ENCODE data around the gene CES1.
"Not testable (repeated sequence)": the region's sequence is repeated elsewhere in the genome, so short reads cannot be mapped to it uniquely, and the experiment has no call there.

CES1 gene

DNA sequence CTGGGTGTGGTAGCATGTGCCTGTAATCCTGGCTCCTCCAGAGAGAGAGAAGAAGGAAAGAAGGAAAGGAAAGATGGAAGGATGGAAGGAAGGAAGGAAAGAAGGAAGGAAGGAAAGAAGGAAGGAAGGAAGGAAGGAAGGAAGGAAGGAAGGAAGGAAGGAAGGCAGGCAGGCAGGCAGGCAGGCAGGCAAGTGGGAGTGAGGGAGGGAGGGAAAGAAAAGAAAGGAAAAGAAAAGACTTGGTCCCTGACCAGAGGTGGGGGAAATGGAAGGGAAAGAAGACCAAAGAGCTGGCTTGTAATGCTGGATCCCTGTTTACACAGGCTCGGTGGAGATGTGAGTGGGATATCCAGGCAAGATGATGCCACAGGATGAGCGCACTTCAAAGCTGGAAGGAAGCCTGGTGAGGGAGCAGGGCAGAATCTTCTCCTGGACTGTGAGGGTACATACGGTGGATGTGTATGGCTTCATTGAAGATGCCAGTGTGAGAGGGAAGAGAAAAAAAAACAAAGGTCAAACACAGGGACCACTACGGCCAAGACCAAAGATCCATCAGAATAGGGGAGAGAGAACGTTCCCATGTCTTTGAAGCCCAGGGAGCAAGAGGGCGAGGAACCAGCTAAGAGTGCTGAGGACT, 2.1 kb downstream of the CES1 start:
- no peak for DNase-seq (ENCODE audit: low read depth, low spot score)

DNA sequence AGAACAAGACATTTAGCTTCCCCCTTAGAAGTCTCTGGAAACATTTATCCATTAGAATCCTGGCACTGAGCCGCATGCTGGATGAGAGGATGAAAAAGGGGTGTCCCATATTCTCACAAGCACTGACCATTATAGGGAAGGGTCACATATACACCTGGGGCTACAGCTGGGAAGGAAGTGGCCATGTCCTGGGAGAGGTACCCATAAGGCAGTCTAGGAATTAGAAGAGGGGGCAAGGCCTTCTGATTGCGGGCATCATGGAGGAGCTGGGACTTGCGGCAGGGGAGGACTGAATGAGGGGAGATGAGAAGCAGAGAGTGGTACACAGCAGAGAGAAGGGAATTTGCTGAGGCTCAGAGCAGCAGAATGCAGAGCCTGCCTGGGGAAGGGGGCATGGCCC, 3.7 kb downstream of the CES1 start:
- not testable (repeated sequence) for DNase-seq (ENCODE audit: low read depth, low spot score)

DNA sequence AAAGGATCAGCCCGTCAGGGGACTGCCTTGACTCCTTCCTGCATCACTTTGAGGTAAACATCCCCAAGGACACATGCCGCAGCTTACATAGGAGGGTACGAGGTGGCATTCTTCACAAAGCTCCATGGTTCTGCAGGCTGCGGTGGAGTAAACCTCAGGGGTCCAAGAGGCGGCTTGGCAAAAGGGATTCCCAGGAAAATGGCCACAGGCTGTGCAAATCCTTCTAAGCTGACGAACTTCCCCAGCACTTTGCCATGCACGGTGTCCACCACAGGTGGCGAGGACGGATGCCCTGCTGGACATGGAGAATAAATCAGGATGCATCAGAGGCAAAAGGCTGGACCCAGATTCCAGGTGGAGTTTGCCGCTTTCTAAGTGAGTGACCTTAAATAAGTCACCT, 4.2 kb downstream of the CES1 start:
- DNase-seq (ENCODE audit: low read depth, low spot score): no peak

DNA sequence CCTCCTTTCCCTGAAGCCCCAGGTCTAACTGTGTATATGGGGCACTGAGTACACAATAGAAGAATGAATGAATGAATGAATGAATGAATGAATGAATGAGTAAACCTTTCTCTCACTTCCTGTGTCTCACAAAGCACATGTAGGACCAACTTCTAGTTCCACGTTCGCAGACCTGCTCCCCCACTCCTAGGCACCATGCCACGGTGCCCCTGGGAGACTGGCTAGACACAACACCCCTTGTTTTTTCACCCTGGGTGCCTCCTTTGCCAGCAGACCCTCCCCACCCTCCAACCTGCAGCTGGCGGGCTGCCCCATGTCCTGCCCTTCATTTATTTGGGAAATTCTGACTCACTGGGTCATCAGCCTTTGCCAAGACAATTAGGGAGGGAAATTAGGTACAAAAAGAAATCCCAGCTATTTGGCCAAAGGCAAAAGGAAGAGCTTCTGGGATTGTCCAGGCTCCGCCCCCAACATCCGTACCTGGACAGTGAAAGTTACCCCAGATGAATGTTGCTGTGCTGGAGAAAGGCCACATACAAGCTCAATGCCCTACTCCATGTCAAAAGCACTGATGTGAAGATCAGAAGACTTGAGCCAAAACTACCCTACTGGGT, 7.7 kb downstream of the CES1 start:
- no peak for DNase-seq (ENCODE audit: low read depth, low spot score)

DNA sequence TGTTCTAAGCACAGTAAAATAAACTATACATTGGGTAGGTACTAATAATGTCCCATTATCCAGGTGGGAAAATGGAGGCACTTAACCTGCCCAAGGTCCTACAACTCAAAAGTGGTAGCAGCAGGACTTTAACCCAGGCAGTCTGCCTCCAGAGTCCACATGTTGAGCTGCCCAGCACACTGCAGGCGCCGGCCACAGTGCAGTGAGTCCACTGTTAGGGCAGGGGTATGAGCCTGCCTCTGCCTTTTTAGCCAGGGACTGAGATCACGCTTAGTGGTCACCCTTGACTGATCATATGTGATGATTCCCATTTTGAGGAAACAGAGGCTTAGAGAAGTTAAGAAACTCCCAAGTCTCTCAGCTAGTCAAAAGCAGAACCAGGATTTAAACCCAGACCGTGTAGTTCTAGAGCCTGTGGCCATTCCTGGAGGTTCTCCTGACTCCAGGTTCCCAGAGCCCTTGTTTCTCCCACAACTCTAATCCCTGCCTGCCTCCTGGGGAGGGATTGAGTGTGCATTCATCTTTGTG, 8.4 kb downstream of the CES1 start:
- no peak for DNase-seq (ENCODE audit: low read depth, low spot score)

DNA sequence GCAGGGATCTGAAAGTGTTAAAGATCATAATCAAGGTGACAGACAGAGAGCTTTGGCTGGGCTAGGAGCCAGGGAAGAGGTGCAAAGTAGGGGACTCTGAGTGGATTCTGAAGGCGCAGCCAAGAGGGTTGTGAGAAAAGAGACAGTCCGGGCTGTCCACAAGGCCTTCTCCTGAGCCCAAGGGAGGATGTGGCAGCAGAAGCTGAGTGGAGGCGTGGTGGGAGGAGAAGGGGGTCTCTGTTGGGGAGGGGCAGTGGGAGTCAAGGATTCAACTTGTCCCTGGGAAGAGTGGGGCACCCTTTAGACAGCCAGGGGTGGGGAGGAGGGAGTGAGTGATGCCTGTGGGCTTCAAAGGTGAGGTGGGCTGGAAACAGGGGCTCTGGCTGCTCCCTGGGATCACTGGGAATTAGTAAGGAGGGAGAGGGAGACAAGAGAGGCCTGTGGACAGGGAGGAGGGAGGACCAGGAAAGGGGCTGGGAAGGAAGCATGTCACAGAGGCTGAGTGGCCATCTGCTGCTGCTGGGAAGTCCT, 10.6 kb downstream of the CES1 start:
- DNase-seq (ENCODE audit: low read depth, low spot score): no peak

DNA sequence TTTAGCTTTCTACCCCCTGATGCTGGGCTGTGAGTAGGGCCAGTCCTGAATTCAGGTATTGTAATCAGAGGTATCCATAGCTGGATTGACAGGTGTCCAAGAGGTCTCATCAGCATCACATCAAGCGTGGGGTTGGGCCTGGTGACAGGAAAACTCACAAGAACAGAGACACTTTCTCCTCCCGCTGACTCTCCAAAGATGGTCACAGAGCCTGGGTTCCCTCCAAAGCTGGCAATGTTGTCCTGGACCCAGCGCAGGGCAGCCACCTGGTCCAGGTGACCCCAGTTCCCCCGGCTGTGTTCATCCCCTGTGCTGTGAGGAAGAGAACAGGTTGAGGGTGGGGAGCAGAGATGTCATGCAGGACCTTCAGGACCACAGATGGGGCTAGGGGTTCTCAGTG, 11.7 kb downstream of the CES1 start:
- no peak for DNase-seq (ENCODE audit: low read depth, low spot score)

DNA sequence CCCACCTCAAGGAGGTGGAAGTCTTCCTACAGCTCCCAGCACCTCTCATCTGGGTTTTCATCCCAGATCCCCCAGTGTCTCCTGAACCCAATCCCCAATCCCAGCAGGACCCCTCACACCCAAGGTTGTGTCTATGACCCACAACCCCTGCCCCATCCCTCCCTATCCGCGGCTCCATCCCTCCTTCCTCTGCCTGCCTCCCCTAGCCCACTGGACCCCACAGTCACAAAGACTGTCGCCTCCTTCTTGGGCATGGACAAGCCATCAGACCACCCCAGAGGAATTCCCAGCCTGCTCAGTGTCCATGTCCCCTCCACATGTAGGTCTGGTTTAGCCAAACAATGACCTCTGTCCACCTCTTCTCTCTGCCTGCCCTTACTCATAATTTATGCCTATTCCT, 12.3 kb downstream of the CES1 start:
- no peak for DNase-seq (ENCODE audit: low read depth, low spot score)

DNA sequence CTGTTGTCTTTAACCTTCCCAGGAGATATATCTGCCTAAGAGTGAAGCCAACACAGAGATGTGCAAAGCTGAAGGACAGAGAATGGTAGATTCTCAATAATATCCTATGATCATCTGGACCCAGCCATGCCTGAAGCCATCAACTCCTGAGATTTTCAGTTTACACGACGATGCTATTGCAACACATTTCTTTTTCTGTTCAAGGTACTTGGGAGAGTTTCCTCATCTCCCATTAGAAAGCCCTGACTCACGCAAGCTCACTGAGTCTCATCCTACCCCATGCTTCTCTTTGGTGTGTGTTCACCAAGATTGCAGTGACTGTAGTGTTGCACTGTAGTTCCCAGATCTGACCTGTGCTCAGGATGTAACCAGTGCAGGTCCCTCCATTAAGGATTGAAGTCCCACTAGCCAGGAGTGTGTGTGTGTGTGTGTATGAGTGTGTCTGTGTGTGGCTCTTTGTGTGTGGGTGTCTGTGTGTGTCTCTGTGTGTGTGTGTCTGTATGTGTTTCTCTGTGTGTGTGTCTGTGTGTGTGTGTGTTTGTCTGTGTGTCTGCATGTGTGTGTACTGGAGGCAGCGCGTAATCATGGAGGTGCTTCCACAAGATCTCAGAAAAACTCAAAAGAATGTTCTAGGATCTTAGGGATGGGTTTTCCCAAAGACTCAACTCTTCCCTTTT, 15.5 kb downstream of the CES1 start:
- DNase-seq (ENCODE audit: low read depth, low spot score): no peak

DNA sequence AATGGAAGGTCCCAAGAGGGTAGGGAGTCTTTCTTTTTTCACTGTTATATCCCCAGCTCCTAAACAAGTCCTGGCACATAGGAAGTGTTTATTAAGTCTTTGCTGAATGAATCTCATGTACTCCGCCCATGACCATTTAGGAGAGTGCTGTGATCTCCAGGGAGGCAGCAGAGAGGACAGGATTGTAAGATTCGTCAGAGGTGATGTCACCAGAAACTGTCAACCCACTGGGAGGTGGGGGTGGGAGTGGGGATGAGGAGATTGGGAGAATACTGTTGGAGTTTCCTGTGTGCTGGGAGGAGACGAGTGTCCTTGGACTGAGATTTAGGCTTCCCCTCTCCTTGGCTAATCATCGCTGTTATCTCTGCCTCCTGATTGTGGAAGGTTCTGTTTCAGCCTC, 16.7 kb downstream of the CES1 start:
- DNase-seq (ENCODE audit: low read depth, low spot score): not testable (repeated sequence)

DNA sequence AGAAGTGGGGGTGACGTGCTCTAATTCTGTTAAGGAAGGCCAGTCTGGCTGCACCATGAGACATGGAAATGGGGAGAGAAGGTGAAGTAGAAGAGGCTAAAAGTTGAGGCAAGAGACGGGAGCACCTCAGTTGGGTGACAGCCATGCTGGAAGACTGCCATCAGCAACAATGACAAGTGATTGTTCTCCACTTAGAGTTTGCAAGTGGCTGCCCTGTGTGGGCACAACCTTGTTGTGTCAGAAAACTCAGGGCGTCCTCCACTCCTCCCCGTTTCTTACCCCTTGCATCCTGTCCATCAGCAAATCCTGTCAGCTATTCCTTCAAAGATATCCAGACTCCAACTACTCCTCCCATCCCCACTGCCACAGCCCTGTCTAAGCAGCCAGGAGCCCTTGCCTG, 17.6 kb downstream of the CES1 start:
- DNase-seq (ENCODE audit: low read depth, low spot score): no peak

DNA sequence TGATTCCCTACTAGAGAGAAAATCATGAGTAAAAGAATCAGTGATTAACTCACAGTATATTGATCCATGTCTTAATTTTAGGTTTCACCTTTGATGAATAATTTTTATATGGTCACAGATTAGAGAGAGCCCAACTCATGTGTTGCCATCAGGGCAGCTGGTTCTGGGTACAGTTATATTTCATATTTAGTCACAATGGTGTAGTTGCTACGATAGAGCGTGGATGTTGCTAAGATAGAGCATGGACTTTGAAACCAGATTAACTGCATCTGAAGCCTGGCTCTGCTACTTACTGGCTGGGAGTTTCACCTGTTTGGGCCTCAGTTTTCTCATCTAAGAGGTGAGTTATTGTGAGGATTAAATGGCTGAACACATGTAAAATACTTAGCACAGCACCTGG, 18.7 kb downstream of the CES1 start:
- not testable (repeated sequence) for DNase-seq (ENCODE audit: low read depth, low spot score)

DNA sequence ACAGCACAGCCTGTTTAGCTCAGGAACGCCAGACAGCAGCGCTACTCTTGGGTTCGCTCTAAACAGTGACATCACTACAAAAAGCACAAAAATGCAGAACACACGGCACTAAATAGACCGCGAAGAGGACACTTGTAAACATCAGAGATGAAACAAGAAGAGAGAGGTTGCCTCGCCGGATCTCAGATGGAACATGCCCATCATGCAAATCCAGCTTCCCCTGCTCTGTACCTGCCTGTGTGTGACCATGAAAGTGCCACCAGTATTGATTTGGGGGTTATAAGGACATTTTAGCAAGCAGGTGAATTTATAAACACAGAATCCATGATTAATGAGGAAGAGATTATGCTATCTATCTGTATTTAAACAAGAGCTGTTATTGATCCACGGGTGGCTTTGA, 19.2 kb downstream of the CES1 start:
- DNase-seq (ENCODE audit: low read depth, low spot score): not testable (repeated sequence)

DNA sequence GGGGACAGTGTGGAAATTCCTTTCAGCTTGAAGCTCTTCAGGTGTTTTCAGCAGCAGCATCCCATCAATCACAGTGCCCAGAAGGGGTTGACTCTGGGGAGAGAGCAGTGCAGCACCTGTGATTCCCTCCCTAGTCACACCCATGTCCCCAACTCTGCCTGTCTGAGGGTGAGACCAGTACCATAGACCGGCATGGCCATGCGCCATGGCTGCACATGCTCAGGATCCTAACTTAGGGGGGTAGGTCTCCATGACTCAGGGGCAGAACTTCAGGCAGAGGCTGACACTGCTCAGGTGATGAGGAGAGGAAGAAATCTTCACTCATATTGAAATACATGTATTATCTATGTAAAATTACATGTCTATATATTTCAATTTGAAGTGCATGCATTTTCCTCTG, 19.9 kb downstream of the CES1 start:
- DNase-seq (ENCODE audit: low read depth, low spot score): no peak

DNA sequence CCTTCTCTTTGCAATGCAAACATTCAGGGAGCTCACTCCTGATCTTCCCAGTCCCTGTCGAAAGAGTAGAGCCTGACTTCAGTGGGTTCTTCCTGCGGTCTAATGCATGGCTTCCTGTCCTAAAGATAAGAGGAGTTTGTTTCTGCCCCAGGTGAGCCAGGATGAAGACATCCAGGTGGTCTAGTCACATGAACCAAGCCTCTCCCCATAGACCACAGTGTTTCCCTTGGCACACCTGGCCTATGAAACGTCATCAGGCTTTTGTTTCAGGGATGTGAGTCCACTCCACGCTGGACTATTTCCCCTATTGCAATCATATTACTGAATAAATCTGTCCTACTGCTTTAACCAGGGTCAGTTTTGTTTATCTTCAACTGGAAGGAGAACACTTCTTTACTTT, 21.1 kb downstream of the CES1 start:
- DNase-seq (ENCODE audit: low read depth, low spot score): no peak

DNA sequence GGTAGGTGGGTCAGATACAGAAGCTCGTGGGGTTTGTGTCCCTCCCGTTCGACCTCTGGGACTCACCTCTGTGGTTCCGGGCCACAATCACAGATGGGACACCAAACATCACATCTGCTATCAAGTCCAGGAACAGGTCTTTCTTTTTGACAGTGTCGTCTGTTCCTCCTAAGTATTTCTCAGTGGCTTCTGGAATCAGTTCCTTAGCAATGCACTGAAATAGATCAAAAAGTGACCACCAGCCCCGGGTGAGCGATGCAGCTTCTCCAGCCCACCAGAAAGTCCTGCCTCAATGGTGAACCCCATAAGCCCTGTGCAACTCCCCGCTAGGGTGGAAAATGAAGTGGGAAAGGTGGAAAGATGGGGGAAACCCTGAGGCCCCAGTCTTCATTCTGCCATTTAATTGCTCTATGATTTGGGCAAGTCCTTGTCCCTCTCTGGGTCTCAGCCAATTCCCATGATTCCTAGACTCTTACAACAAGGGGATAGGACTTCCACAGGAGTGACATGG, 22.4 kb downstream of the CES1 start:
- DNase-seq (ENCODE audit: low read depth, low spot score): no peak

DNA sequence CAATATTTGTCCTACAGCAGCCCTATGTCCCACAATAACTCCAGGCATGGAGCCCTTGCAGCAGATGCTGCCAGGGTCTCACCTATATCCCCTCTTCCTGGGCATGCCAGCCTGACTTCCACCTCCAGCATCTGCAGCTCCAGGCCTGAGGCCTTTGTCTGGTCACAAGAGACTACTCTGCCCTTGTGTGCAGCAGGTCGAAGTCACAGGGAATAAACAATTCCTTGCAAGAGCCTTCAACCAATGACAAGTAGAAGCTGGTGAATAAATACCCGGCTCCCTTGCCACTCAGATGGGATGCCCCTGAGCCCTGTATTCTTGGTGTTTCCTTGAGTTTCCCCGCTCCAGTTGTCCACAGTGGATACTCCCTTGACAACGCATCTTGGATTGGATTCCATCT, 23.0 kb downstream of the CES1 start:
- no peak for DNase-seq (ENCODE audit: low read depth, low spot score)

DNA sequence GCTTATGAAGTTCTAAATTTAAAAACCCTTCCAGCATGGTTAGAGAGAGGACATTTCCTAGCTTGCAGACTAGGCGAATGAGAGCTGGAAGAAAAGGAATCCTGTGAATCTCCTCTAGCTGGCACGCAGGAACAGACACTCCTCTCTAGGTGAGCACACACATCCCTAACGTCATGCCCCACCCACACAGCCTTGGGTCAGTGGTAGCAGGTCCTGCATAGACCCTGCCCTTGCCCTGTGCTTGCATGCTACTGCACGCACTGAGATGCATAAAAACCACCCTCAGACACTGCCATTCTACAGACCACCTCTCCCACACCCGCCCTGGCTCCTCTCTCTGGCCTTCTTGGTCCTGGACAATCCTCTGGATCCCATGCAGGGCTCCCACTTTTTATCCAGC, 23.5 kb downstream of the CES1 start:
- no peak for DNase-seq (ENCODE audit: low read depth, low spot score)

DNA sequence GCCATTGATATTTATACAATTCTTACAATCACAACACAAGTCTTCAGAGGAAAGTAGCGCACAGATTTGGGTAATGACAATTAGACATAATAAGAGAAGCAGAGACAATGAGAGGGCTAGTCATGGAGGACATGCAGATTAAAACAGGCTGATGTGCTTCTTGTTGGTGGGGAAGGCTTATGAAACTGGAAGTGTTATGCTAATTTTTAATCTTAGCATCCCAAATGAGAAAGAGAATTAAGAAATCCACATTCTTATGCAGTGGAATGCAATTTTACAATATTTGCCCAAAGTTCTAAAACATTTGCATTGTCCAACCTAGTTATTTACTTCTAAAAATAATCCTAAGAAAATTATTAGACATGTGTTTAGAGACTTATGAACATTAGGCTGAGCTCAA, 24.6 kb downstream of the CES1 start:
- not testable (repeated sequence) for DNase-seq (ENCODE audit: low read depth, low spot score)

DNA sequence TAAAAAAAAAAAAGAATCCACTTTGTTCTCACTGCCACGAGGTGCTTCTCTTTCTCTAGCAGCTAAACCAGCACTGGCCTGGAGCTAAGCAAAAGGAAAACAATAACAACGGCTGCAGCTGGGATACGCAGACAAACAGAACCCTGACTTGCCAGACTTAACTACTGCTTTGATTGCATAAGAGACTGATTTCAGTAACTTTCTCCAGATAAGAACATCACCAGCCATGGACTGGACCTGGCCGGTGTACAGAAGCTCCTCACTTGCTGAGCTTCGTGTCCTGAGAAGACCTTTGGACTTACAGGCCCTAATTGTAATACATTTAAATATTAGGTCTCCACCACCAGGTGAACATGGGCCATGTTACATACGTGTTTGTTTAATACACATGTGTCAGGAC, 27.8 kb downstream of the CES1 start:
- not testable (repeated sequence) for DNase-seq (ENCODE audit: low read depth, low spot score)

DNA sequence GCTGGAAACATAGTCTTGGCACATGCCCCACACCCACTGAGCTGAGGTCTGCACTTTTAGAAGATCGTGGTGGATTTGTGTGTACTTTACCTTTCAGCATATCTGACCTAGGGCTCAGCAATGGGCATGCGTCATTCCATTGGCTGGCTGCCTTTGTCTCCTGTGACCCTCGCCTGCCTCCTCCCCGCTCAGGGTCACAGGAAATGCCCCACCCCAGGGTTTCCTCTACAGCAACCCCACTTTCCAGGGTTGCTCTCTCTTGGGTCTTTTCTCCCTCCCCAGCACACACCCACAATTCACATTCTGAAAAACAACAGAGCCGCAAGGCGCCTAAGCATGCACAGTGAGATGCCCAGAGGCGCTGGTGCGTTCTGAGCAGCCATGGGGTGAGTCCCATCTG, 29.2 kb downstream of the CES1 start:
- not testable (repeated sequence) for DNase-seq (ENCODE audit: low read depth, low spot score)

DNA sequence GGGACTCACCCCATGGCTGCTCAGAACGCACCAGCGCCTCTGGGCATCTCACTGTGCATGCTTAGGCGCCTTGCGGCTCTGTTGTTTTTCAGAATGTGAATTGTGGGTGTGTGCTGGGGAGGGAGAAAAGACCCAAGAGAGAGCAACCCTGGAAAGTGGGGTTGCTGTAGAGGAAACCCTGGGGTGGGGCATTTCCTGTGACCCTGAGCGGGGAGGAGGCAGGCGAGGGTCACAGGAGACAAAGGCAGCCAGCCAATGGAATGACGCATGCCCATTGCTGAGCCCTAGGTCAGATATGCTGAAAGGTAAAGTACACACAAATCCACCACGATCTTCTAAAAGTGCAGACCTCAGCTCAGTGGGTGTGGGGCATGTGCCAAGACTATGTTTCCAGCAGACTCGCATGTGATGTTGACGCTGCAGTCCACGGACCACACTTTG, 39.9 kb downstream of the CES1 start:
- DNase-seq (ENCODE audit: low read depth, low spot score): not testable (repeated sequence)

Data from astrocyte of the hippocampus (primary cell).